DMS114 treated with DMSO at 0.1 percent for 48 hours (cell line): ENCODE results near the gene ODF2L.
"Not testable (repeated sequence)": the region's sequence is repeated elsewhere in the genome, so short reads cannot be mapped to it uniquely, and the experiment has no call there.

ENCODE experiments used
- DNase-seq: peaks from one replicate; lab custom pipeline; 2025; ENCODE audit not compliant: unreplicated experiment; lab: John Stamatoyannopoulos, UW

The ODF2L gene

DNA sequence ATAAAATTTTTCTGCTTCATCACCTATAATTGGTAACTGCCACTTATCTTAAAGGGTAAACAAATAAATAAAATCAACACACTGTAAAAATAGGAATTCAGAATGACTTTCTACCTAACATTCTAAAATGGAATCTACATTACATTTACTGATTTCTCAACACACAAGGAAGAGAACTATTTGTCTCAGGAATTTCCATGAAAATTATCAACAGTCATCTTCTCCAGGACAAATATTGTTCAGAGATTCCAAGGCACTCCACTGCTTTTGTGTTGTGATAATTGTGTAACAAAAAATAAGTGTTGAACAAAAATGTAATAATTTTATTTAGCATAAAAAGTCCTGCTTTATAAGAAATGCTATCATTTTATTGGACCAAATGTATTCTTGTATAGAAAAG is 7.3 kb downstream of the ODF2L start:
- DNase-seq: no peak

DNA sequence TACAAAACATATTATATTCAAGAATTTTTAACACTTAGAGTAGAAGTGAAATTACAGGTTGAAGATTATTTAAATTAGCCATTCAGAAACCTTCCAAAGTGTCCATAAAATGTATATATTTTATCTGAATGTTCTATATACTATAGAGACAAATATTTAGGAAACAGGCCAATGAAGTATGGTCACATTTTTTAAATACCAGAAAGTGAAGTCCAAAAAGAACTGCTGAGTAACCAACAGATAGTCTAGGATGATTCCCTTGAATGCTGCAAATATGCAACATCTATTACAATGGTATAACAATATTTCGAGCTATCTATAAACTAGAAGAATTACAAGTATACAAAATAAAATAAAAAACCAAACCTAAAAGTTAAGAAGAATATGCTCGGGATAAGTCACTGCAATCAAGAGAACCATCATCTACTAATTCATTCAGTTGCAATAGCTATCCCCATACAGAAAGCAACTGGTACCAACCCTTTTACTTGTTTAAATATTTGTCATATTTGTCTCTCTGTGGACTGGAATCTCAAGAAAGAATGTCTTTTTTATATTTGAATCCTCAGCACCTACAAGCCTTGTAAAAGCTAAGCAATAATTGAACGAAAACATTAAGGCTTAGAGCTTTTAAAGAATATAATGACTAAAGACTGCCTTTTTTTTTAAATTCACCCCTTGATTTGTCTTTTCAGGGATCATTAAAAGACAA is 8.1 kb downstream of the ODF2L start:
- no peak for DNase-seq

DNA sequence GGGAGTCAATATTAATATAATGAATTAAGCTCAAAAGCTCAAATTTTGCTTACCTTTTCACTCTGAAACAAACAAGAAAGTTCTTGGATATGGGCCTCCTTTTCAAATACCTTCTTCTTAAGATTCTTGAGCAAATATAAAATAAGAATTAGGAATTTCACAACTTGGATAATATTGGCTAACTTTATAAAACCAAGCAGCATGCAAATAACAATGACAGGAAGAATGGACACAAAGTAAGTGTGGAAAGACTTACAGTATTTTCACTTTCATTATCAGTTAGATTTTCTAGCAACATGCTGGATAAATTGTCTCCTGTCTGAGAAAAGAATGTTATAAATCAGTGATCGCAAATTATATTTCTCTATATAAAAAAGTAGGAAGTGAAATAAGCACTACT is 13.2 kb downstream of the ODF2L start:
- no peak for DNase-seq

DNA sequence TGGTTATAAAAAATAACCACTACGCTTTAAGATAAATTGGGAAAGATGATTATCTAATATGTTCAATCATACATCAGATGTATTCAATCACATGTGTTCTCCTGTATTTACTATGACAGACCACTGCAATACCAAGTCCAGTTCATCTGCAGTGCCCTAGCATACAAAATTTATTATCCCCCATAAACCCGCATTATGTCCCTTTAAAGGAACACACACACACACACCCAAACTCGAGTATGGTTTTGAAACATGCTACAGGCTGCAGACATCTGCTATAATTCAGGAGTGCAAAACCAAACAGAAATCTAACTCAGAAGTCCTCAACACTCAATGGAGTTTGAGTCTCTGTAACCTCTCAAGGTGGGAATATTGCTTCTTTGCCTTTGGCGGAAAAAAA is 14.9 kb downstream of the ODF2L start:
- no peak for DNase-seq

DNA sequence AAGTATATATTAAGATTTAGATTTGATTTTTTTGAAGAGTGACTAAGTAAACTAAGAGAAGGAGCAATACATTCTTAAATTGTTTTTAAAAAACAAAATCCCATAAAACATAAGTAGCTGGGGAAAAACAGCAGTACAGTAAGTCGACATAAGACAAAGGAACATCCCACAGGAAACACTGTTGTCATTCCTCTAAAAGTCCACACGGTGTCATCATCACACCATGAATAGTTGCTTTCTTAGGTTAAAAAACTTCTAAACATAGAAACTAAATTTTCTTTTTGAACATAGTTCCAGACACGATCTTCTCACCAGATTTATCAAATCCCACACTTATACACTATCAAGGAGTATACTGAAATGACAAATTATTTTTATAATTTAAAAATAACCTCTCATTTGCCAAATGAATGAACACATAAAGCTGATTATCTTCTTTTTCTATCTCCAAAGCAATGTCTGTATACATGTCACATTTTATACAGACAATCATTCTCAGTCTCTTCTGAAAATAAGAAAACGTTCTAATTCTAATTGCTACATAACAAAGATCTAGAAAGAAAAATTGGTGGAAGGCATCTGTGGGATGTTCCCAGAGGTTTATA is 15.8 kb downstream of the ODF2L start:
- peak; percentile 78 for DNase-seq

DNA sequence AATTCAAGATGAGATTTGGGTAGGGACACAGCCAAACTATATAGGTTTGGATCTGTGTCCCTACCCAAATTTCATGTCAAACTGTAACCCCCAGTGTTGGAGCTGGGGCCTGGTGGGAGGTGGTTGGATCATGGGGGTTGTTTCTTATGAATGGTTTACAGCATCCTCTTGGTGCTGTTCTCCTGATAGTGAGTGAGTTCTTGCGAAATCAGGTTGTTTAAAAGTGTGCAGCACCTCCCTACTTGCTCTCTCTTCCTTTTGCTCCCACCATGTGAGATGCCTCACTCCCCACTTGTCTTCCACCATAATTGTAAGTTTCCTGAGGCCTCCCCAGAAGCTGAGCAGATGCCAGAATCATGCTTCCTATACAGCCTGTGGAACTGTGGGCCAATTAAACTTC is 17.3 kb downstream of the ODF2L start:
- no peak for DNase-seq

DNA sequence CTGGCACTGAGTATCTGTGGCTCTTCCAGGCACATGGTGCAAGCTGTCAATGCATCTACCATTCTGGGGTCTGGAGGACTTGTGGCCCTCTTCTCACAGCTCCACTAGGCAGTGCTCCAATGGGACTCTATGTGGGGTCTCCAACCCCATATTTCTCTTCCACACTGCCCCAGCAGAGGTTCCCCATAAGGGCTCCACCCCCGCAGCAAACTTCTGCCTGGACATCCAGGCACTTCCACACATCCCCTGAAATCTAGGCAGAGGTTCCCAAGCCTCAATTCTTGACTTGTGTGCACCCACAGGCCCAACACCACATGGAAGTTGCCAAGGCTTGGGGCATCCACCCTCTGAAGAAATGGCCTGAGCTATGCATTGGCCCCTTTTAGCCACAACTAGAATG is 18.8 kb downstream of the ODF2L start:
- no peak for DNase-seq

DNA sequence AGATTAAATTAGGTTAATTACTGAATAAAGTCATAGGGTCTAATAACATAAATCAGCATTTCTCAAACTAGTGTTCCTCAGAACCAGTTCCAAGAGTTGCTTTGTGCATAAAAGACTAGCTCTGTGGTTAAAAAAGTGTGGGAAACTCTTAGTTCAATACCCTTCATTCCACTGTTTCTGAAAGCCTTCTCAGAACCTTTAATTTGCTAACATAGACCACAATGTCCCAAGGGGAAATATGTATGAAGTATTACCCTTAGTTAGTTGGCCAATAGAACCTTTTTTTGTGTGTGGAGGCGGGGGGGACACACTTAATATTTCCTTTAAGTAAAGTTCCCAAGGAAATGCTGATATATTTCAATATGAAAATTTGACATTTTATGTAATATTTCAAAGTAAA is 20.4 kb downstream of the ODF2L start:
- no peak for DNase-seq

DNA sequence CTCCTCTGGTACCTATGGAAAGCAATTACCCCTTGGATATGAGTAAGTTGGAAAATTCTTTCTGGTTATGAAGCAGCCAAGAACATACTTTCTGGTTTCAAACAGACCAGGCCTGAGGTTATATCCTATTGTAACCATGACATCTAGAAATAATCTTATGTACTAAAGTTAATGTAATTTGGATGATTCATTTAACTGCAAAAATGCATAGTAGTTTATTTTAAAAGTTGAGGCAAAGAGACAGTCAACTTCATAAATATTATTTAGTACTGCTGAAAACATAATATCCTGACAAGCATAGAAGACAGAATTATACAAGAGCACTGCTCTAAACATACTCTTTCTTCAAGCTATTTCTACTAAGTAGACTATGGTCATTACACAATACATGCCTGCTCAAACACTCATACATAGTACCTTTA is 25.5 kb downstream of the ODF2L start:
- DNase-seq: no peak

DNA sequence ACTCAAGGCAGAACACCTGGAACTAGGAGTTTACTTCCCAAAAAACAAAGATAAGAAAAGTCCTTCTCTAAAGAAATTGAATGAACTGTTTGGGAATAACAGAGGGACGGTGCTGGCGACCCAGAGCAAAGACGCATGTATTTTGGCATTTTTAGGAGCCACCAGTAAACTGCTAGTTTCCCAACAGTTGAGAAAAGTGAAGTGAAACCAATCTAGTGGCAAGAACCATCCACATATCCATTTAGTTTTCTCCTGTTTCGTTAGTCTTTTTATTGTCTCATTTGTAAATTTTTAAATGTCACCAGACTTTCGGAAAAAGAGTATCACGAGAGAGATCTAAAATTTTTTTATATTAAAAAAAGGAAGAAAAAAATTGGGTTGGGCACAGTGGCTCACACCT is 30.2 kb downstream of the ODF2L start:
- no peak for DNase-seq

DNA sequence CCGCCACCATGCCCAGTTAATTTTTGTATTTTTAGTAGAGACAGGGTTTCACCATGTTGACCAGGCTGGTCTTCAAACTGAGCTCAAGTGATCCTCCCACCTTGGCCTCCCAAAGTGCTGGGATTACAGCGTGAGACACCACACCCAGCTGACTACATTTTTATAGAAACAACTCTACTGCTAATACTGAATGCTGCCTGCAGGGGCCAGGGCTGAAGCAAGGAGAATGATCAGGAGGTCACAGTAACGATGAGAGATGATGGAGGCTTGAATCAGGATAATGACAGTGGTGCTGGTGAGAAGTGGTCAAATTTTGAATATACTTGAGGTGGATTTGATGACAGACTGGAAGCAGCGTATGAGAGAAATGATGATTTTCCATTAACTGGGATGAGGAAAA is 33.3 kb downstream of the ODF2L start:
- no peak for DNase-seq

DNA sequence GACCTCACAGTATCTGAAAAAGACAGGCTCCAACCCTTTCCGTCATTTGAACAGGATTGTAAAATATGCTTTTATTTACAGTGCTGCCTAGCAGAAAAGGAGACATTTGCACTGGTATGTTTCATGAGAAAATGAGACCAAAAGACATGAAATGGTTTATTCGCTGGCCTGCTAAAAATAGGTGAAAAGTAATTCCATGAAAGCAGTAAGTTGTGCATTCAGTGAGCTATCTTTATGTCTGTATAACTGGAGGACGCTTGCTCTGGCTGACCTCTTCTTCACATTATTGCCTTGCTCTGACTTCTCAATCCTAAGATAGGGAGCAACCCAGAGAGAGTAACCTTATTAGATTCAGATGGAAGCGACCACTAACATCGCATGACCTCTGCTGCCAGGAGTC is 38.3 kb downstream of the ODF2L start:
- no peak for DNase-seq

DNA sequence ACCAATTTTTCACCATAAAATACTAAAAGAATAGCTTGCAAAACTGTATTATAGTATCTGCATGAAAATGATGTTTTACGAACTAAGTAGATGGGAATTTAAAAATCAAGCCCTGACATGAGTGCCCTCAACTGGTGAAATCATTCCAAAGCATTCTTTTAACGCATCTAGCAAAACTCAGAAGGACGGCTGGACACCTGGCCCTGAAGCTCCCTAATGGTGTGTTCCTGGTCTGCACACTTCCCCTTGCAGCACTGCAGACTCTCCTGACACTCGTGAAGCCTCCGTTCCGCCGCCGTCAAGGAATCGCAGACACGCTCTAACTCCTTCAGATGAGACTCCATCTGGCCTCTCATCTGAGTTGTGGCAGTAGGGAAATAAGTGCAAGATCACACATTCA is 39.9 kb downstream of the ODF2L start:
- DNase-seq: peak; percentile 6

DNA sequence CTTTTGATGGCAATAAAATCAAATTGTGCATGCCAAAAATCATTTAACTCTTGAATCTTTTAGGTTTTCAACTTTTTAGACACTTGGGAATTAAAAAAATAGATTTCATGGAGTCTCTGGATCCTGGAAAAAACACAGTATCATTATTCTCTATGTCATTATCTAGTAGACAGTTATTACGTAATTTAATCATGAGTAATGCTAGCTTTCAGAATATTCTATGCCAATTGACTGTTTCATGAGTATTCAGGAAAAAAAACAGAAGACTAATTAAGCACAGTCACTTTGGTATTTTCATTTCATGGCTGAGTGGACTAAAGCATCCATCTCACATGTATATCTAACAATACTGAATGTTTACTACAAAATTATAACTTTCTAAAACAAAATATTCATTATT is 44.0 kb downstream of the ODF2L start:
- no peak for DNase-seq

DNA sequence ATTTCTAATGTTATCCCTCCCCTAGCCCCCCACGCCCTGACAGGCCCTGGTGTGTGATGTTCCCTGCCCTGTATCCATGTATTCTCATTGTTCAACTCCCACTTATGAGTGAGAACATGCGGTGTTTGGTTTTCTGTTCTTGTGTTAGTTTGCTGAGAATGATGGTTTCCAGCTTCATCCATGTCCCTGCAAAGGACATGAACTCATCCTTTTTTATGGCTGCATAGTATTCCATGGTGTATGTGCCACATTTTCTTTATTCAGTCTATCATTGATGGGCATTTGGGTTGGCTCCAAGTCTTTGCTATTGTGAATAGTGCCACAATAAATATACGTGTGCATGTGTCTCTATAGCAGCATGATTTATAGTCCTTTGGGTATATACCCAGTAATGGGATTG is 45.9 kb downstream of the ODF2L start:
- DNase-seq: not testable (repeated sequence)

DNA sequence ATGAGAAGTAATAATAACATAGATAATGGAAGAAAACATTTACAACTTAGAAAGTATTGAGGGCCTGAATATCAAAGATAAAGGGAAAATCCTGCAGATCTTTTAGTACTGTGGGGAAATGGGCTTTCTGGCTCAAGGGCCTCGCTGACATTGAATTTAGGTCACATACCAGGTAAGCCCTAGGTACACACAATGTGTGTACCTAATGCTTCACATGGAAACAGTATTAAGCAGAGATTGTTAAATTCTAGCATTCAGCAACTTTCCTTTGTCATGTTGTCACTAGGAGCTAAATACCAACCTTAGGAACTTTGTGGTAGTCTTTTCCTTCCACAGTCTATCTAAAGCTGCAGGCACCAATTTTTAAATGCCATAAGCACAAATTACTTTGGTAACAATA is 49.7 kb downstream of the ODF2L start:
- no peak for DNase-seq

DNA sequence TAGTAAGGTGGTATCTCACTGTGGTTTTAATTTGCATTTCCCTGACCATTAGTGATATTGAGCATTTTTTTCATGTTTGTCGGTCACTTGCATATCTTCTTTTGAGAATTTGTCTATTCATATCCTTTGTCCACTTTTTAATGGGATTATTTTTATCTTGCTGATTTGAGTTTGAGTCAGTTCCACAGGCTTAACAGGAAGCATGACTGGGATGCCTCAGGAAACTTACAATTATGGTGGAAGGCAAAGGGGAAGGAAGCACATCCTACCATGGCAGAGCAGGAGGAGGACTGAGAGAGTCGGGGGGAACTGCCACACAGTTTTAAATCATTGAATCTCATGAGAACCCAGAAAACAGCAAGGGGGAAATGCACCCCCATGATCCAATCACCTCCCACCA is 51.1 kb downstream of the ODF2L start:
- DNase-seq: no peak

DNA sequence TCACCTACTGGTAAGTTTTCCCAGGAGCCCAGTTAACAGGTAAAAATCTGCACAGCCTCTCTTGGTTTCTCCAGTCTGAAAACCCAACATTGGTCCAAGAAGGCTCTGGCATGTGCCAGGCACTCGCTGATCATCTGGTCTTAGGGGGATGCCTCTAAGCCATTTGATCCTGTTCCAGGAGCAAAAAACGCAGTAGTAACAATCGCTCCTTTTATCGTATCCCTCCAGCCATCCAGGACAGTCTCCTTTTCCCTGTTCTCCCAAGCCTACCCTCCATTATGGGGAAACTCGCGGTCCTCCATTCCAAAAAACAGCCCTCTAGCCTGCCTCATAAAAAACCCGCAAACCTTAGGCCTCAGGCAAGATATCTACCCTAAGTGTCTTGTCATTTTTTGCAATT is 56.2 kb downstream of the ODF2L start:
- DNase-seq: no peak

DNA sequence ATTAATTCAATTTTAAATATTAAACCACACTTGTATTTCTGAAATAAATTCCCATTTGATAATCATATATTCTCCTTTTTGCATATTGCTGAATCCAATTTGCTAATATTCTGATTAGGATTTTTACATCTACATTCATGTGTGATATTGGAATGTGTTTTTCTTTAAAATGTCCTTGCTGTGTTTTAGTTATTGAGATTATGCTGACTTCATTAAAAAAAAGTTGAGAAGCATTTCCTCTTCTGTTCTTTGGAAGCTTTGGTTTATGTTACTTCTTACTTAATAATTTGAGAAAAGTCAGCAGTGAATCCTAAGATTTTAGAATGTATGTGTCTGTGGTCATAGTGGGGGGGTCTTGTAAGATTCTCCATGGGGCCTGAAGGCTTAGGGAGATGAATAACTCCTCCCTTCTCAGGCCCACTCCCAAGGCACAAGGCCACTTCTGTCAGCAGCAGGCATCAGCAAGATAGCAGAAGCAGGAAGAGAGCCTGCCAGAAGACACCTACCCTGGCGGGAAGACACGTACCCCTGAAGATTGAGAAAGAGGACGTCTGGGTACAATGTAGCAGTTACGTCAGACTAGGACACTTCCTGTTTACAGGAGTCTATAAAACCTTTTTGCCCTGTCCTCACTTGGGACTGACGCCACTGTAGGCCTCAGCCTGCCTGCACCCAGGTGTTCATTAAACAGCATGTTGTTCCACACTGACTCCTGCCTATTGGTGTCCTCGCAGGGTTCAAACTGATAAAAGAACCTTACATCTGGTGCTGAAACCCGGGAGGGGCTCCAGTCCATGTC is 56.9 kb downstream of the ODF2L start:
- DNase-seq: no peak

DNA sequence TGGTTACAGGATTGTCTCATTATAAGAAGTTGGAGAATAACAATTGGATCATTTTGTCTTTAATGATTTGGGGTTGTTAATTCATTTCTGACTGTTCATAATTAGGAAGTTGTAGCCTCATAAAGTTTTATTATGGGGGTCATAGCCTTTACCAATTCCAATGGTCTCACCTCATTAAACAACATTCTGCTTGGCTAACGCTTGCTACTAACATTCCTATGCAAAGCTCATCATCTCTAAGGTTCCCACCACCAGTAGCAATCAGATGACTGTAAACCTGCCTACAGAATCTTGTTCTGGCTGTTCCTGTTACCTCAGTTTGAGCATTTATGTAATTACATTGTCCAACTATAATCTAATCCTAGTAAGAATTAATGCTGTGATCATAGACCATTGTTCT is 60.2 kb downstream of the ODF2L start:
- no peak for DNase-seq

DNA sequence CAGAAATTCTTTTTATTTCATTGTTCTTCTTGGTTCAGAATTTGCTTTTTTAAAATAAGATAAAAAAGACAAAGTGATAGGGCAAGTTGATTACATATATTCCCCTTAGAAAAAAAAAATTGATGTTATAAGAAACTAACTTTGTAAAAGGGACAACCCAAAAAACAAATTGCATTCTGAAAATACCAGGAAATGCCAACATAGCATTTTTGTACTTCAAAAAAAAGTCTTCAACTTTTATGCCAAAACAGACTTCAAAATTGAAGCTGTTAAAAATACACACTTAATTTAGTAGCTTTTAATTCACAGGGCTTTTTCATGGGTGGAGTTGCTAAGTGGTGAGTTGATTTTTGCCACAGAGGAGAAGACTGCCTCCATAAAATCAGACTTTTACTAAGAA is 70.9 kb downstream of the ODF2L start:
- DNase-seq: no peak

DNA sequence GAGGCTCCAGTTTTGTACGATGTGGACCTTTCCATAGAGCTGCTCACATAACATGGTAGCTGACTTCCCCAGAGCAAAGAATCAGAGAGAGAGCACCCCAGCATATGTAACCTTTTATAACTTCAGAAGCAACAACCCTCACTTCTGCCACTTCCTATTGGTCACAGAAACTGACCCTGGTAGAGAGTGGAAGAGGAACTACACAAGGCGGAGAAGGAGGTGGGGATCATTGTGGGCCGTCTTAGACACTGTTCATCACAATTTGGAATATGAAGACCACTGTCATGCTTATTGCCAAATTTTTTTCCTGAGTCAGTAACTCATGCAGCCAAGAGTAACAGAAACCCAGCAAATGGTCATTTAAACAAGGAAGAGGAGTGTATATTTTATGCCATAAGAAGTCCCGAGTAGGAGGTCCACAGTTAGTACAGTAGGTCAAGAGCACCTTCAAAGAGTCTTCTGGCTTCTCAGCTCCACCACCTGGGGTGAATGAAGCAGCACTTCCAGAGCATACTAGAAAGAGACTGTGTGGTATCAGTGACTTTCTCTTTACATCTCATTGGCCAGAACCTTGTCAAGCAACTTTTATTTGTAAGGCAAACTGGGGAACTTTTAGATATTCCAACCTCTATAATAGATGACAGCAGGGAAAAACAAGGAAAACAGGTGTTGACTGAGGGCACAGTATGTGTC is 71.8 kb downstream of the ODF2L start:
- DNase-seq: no peak
